ENCODE data around the gene VSNL1. TPM values are rescaled to one million over a fixed set of nuclear protein-coding genes. Genes with fewer than 3 reads are reported as not detected.

Gene VSNL1
- total and polyA plus RNA-seq, 12 donors, result 7.2 to 51.1 (median 21.2) TPM

- Histone ChIP-seq H3K36me3 (replicated peaks in 1 of 2) (no peaks in the 10 kb centered on the region), H3K4me3 (no peak overlapping the region), H3K27ac (no peak overlapping the region), H3K27me3 (no peaks in the 10 kb centered on the region), H3K4me1 (replicated peaks in 1 of 2) (peaks cover 8 to 13% of the 10 kb centered on the region in 2 donors), H3K9me3 (replicated peaks in 1 of 3) (no peaks in the 10 kb centered on the region)
- no peak for TF ChIP-seq POLR2A (IDR thresholded peaks at IDR 0.05)
- TF ChIP-seq CTCF (IDR thresholded peaks at IDR 0.05), result no peak
- 77 to 88% (median 82%) methylated on average over 1 of the region's 1 CpG for WGBS, 4 donors
- DNase-seq, result no peak
- intact Hi-C loops (cut with DNase I), result no loop called here
Measured at GRCh38 chr2:17648581-17648980, 108.1 kb downstream of the VSNL1 start.

GRCh38 chr2:17649026-17649425 lies 108.5 kb downstream of the VSNL1 start:
- no peak overlapping the region for H3K4me3 ChIP-seq
- no peaks in the 10 kb centered on the region for H3K36me3 ChIP-seq (replicated peaks in 1 of 2)
- no peak for DNase-seq
- TF ChIP-seq CTCF (IDR thresholded peaks at IDR 0.05), result no peak
- 95 to 97% (median 96%) methylated on average over 11 of the region's 11 CpGs for WGBS, 4 donors
- H3K27me3 ChIP-seq, result no peaks in the 10 kb centered on the region
- intact Hi-C loops (cut with DNase I), result no loop called here
- H3K4me1 ChIP-seq (replicated peaks in 1 of 2), result peaks cover 7 to 11% of the 10 kb centered on the region in 2 donors
- no peaks in the 10 kb centered on the region for H3K9me3 ChIP-seq (replicated peaks in 1 of 3)
- H3K27ac ChIP-seq, result no peak overlapping the region

- H3K27me3 ChIP-seq, result no peaks in the 10 kb centered on the region
- H3K27ac ChIP-seq, result no peak overlapping the region
- no peaks in the 10 kb centered on the region for H3K36me3 ChIP-seq (replicated peaks in 1 of 2)
- H3K4me3 ChIP-seq, result no peak overlapping the region
- H3K9me3 ChIP-seq (replicated peaks in 1 of 3), result no peaks in the 10 kb centered on the region
- no peaks in the 10 kb centered on the region for H3K4me1 ChIP-seq (replicated peaks in 1 of 2)
- 77 to 87% (median 81%) methylated on average over 9 of the region's 9 CpGs for WGBS, 4 donors
- intact Hi-C loops (cut with DNase I), result no loop called here
- no peak for TF ChIP-seq CTCF (IDR thresholded peaks at IDR 0.05)
- no peak for TF ChIP-seq POLR2A (IDR thresholded peaks at IDR 0.05)
- no peak for DNase-seq
Measured at GRCh38 chr2:17652681-17653394, 112.3 kb downstream of the VSNL1 start.

- H3K36me3 ChIP-seq (replicated peaks in 1 of 2), result no peaks in the 10 kb centered on the region
- H3K9me3 ChIP-seq (replicated peaks in 1 of 3), result no peaks in the 10 kb centered on the region
- H3K4me1 ChIP-seq (replicated peaks in 1 of 2), result no peaks in the 10 kb centered on the region
- H3K27ac ChIP-seq, result no peak overlapping the region
- no peaks in the 10 kb centered on the region for H3K27me3 ChIP-seq
- no peak for DNase-seq
- H3K4me3 ChIP-seq, result no peak overlapping the region
- intact Hi-C loops (cut with DNase I), result no loop called here
- TF ChIP-seq CTCF (IDR thresholded peaks at IDR 0.05) (no peak), POLR2A (IDR thresholded peaks at IDR 0.05) (no peak)
- 95 to 96% (median 96%) methylated on average over 4 of the region's 4 CpGs for WGBS, 4 donors
Measured at GRCh38 chr2:17657759-17658158, 117.3 kb downstream of the VSNL1 start.
